VCaP (cell line): Measurements from ENCODE around the gene CACHD1.

Experiments
- H3K27ac ChIP-seq: fragments of 450-650 bp; 2 replicates; pipeline ENCODE4 v1.5.1; 2017
- TF ChIP-seq, protein P1 (sequence below): fragments of 450-650 bp; conservative IDR thresholded peaks from 2 replicates; pipeline ENCODE4 v1.5.1; 2017; ENCODE audit warnings: mild to moderate bottlenecking, moderate library complexity

Gene CACHD1

DNA sequence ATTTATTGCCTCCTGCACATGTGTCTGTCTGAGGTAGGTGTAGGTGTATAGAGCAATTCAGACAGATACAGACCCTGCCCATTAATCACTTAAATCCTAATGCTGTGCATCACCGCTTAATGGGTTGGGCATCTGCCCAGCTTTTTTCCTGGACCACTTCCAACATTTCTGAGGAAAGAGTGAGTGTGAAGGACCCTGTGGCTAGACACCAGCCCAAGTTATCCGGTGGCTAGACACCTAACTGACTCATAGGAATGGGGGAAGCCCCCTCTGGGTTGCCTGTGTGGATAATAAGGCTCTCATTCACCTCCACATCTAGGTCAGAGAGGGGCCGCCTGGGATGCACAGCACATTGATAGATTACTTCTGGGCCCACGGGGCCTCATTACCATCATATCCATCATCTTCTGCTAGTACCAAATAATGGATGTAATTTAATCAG is 153.8 kb downstream of the CACHD1 start:
- TF ChIP-seq, protein P1, sequence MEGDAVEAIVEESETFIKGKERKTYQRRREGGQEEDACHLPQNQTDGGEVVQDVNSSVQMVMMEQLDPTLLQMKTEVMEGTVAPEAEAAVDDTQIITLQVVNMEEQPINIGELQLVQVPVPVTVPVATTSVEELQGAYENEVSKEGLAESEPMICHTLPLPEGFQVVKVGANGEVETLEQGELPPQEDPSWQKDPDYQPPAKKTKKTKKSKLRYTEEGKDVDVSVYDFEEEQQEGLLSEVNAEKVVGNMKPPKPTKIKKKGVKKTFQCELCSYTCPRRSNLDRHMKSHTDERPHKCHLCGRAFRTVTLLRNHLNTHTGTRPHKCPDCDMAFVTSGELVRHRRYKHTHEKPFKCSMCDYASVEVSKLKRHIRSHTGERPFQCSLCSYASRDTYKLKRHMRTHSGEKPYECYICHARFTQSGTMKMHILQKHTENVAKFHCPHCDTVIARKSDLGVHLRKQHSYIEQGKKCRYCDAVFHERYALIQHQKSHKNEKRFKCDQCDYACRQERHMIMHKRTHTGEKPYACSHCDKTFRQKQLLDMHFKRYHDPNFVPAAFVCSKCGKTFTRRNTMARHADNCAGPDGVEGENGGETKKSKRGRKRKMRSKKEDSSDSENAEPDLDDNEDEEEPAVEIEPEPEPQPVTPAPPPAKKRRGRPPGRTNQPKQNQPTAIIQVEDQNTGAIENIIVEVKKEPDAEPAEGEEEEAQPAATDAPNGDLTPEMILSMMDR: no peak
- H3K27ac ChIP-seq: no peak overlapping the region

DNA sequence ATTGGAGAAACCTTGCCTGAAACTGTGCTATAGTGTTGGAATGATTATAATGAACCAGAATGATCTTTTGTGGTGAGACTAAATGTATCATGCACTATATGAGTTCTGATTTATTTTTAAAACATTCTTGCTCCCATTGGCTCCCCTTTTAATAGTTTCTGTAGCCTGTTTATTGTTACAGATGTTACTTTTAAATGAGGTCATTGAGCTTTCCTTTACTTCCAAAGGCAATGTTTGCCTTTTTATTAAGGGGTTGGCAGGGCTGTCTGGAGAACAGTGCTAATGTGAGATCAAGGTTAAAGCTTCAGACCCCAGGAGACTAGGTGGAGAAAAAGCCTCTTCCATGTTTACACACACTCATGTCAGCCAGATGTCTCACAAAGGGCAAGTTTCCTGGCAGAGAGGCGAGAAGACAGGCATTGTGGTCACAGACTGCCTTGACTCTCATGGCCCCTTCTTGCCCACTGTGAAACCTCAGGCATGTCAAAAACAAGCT is 154.3 kb downstream of the CACHD1 start:
- TF ChIP-seq, protein P1: no peak
- H3K27ac ChIP-seq: no peak overlapping the region

DNA sequence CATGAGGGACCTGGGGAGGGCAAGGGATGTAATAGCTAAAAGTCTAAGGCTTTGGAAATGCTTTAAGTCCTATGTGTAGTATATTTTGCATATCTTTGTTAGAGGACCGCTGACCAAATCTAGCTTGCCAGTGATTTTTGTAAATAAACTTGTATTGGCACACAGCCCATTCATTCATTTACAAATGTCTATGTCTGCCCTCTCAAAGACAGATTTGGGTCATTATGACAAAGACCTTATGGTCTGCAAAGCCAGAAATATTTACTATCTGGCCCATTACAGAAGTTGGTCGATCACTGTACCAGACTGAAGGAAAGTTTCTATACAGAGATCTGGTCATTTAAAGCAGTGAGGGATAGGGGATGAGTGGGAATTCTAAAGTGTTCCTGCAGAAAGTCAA is 154.9 kb downstream of the CACHD1 start:
- no peak overlapping the region for H3K27ac ChIP-seq
- TF ChIP-seq, protein P1: no peak

DNA sequence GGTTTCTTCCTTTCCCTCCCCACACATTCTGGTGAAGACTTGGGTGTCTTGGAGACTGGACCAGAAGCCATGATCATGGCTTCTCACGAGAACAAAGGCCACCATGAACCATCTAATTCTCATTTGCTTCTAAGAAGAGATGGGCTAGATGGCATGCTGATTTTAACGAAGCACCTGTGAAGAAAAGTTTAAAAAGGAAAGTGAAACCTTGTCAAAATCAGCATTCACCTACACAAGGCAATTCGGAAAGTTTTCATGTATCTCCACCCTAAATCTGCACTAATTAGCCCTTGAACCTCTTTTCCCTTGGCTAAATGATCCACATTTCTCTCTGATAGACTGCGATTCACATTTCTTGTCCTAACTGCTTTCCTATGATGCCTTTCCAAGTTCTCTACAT is 160.7 kb downstream of the CACHD1 start:
- no peak overlapping the region for H3K27ac ChIP-seq
- TF ChIP-seq, protein P1: no peak

DNA sequence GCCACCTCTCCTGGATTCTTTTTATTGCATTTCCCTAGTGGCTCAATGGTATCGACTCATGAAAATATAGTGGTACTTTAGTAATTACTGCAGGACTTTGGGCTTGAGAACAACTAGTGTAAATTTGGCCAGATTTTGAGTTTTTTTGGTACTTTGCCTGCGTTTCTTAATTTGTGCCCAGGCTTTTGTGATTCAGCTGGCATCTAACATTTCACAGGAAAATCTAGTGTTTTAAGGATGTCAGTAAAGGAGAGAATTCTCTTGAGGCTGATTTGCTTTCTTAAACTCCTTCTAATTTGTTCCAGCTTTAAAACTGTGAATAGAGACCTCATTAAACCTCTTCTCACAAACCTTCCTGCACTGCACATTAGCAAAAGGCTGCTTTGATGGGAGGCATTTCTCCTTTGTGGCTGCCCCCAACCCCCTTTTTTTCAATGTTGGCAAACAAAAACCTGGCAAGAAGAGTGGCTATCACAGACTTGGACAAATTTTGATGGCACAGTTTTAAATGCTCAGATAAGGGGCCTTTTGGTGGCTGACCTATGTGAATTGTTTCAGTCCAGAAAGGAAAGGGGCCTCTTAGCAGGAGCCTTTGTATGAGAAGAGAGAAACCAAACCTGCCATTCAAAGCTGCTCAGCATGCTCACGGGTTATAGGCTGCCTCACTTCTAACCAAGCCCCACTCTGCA is 161.6 kb downstream of the CACHD1 start:
- no peak overlapping the region for H3K27ac ChIP-seq
- TF ChIP-seq, protein P1: no peak

DNA sequence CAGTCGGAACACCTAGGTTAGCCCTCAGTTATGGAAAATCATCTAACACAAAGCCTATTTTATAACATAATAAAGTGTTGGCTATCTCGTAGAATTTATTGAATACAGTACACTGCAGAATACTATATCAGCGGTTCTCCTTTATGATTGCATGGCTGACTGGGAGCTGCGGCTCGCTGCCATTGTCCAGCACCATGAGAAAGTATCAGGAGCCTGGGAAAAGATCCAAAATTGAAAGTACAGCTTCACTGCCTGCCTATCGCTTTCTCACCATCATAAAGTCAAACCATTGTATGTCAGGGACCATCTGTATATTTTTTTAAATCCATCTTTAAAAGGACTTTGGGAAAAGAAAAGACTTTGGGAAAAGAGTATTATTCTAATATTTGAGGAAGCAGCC is 163.0 kb downstream of the CACHD1 start:
- no peak overlapping the region for H3K27ac ChIP-seq
- TF ChIP-seq, protein P1: no peak

DNA sequence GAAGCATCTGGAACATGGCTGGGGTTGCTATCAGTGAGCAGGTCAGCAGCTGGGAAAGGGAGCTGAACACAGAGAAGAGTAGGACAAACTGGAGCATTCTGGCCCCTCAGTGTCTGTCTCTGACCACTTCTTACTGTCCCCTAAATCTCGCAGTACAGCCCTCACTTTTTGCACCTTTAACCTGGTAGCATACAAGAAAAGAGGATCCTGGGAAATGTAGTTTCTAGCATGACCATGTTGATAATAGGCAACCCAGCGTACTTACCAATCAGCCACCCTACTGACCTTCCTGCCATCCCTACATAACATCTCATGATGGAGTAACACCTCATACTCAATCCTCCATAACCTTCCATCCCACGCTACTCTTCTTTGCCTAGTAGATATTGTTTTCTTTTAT is 175.8 kb downstream of the CACHD1 start:
- TF ChIP-seq, protein P1: no peak

More for the DNA sequence above, 175.8 kb downstream of the CACHD1 start:
- H3K27ac ChIP-seq: no peak overlapping the region
